GM12801 (cell line): ENCODE data around the gene SMC3.

Source experiments
- CTCF ChIP-seq: IDR thresholded peaks from one replicate; pipeline ENCODE4 v1.5.1; 2011; ENCODE audit warnings: control low read depth; ENCODE audit not compliant: insufficient read length; ENCODE audit errors: extremely low read depth

SMC3 gene

GRCh38 chr10:110597476-110597875 lies 30.0 kb downstream of the SMC3 start:
- TF ChIP-seq CTCF = no peak

- no peak for TF ChIP-seq CTCF
Measured at GRCh38 chr10:110600487-110601101, 33.1 kb downstream of the SMC3 start.

GRCh38 chr10:110601581-110601980 lies 34.1 kb downstream of the SMC3 start:
- TF ChIP-seq CTCF = no peak

- no peak for TF ChIP-seq CTCF
Measured at GRCh38 chr10:110608087-110608486, 40.6 kb downstream of the SMC3 start.

GRCh38 chr10:110609605-110610004 lies 42.1 kb downstream of the SMC3 start:
- TF ChIP-seq CTCF = no peak

GRCh38 chr10:110610308-110610774 lies 42.8 kb downstream of the SMC3 start:
- TF ChIP-seq CTCF = no peak

GRCh38 chr10:110612087-110612486 lies 44.6 kb downstream of the SMC3 start:
- TF ChIP-seq CTCF = no peak

- TF ChIP-seq CTCF = no peak
Measured at GRCh38 chr10:110612629-110613028, 45.1 kb downstream of the SMC3 start.
